ENCODE data around the gene PRPSAP2. TPM values are rescaled to one million over a fixed set of nuclear protein-coding genes. Genes with fewer than 3 reads are reported as not detected.
"Not testable (repeated sequence)": the region's sequence is repeated elsewhere in the genome, so short reads cannot be mapped to it uniquely, and the experiment has no call there.

PRPSAP2 gene
- total RNA-seq, 1 donor, result 26.3 TPM

DNA sequence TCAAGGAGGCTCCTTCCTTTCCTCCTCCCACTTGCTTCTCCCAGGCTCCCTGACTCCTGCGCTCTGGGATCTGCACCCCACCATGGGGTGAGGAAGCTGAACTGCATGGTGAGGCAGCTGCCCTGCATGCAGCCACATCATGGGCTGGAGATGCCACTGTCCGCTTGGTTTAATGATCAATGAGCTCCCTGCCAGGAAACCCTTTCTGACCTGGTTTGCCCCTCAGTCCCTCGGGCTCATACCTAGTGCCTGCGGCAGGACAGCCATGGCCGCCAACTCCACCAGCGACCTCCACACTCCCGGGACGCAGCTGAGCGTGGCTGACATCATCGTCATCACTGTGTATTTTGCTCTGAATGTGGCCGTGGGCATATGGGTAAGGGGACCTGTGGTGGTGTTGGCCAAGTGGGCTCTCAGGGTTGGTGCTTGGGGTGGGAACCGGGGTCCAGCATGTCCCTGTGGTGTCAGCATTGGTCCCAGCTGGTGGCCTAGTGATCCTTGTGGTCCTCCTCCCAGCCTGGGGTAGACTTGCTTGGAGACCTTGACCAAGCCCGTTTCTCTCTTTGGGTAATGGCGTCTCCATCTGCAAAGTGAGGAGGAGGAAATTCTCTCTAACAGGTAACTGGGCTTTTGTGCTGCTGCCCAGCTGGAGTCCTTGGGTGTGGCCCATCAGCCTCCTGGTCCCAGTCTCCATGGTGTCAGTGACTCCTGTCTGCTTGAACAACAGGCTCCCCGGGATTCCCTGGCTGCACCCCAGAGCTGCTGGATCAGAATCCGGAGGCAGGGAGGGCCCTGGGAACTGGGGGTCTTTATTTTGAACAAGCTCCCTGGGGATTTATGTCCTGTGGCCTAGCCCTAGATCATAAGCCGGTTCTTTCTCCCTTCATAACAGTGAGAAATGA lies 94.3 kb downstream of the PRPSAP2 start, which contains the start of gene SLC5A10:
Gene SLC5A10, plus strand, starts transcription at position 225 of the 902 bp plus-strand sequence. Its CDS starts 41 bp downstream, at position 266.
- no peak within 1 kb of the TSS for H3K4me3 ChIP-seq (ENCODE audit: low read depth, low read length)
- TF ChIP-seq CTCF (IDR thresholded peaks at IDR 0.05; ENCODE audit: insufficient read depth, low read length), result peak; percentile 33
- DNase-seq (ENCODE audit: low read depth), result no peak

DNA sequence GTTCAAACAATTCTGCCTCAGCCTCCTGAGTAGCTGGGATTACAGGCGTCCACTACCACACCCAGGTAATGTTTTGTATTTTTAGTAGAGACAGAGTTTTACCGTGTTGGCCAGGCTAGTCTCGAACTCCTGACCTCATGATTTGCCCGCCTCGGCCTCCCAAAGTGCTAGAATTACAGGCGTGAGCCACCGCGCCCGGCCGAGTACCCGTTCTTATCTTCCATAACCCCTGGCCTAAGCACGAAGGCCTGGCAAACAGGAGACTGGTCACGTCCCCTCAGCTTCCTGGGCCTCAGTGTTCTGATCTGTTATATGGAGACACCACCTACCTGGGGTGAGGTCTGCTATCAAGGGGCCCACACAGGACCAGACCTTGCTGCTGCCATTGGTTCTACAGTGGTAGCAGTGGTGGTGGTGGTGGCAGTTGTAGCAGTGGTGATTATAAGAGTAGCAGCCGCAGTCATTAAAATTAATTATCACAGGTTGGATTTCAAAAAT lies 95.3 kb downstream of the PRPSAP2 start:
- DNase-seq (ENCODE audit: low read depth), result no peak
- no peak for TF ChIP-seq CTCF (IDR thresholded peaks at IDR 0.05; ENCODE audit: insufficient read depth, low read length)
- H3K4me3 ChIP-seq (ENCODE audit: low read depth, low read length), result no peak overlapping the region

DNA sequence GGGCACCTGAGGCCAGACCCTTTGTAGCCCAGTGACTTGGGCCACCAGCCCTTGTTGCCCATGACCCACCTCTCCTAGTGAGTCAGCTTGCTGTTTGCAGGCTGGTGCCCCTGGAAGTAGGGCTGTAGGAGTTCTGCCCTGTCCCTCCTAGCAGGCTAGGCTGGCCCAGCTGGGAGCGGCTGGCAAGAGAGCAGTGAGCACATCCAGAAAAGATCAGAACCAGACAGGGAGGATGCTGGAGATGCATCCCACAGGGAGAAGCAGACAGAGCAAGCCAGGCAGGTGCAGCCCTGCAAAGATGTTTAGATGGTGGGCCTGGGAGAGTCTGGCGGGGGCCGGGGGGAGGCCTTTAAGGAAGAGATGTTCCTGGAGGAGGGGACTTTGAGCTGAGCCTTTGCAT lies 96.4 kb downstream of the PRPSAP2 start:
- DNase-seq (ENCODE audit: low read depth), result no peak
- no peak overlapping the region for H3K4me3 ChIP-seq (ENCODE audit: low read depth, low read length)
- TF ChIP-seq CTCF (IDR thresholded peaks at IDR 0.05; ENCODE audit: insufficient read depth, low read length), result no peak

DNA sequence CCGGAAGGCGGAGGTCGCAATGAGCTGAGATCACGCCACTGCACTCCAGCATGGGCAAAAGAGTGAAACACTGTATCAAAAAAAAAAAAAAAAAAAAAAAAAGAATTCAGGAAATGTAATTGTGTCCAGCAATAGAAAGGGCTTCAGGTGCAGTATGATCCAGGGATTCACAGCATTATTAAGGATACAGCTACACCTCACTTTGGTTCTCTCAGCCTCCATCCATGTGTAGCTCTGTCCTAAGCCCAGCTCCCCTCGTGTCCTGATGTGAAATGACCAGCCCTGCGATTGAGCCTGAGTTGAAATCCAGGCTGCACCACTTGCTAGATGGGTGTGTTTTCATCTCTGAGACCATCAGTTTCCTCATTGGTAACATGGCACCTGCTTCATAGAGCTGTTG lies 97.1 kb downstream of the PRPSAP2 start:
- no peak for TF ChIP-seq CTCF (IDR thresholded peaks at IDR 0.05; ENCODE audit: insufficient read depth, low read length)
- no peak for DNase-seq (ENCODE audit: low read depth)
- H3K4me3 ChIP-seq (ENCODE audit: low read depth, low read length), result no peak overlapping the region

GRCh38 chr17:18956021-18956420 lies 98.1 kb downstream of the PRPSAP2 start:
- DNase-seq (ENCODE audit: low read depth); H3K4me3 ChIP-seq (ENCODE audit: low read depth, low read length): not testable (repeated sequence)

DNA sequence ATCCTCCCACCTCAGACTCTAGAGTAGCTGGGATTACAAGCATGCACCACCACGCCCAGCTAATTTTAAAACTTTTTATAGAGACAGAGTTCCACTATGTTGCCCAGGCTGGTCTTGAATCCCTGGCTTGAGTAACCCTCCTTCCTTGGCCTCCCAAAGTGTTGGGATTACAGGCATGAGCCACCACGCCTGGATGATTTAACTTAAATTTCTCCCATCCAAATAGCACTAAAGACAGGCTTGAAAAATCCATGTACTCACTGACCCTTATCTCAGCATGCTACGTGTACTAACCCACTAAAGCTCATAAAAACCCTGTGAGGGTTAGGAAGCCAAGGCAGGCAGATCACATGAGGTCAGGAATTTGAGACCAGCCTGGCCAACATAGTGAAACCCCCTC lies 98.7 kb downstream of the PRPSAP2 start:
- H3K4me3 ChIP-seq (ENCODE audit: low read depth, low read length), result no peak overlapping the region
- TF ChIP-seq CTCF (IDR thresholded peaks at IDR 0.05; ENCODE audit: insufficient read depth, low read length), result no peak
- no peak for DNase-seq (ENCODE audit: low read depth)

DNA sequence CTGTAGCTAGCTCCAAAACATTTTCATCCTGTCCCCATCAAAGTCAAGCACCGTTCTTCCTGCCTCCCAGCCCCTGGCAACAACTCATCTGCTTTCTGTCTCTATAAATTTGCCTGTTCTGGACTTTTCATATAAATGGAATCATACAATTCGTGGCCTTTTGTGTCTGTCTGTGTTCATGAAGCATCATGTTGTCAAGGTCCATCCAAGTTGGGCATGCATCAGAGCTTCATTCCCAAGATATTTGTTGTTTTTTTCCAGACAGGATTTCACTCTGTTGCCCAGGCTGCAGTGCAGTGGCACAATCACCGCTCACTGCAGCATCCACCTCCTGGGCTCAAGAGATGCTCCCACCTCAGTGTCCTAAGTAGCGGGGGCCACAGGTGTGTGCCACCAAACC lies 99.9 kb downstream of the PRPSAP2 start:
- TF ChIP-seq CTCF (IDR thresholded peaks at IDR 0.05; ENCODE audit: insufficient read depth, low read length), result no peak
- no peak for DNase-seq (ENCODE audit: low read depth)
- H3K4me3 ChIP-seq (ENCODE audit: low read depth, low read length), result no peak overlapping the region
